NCI-H128 (cell line): ENCODE measurements around the gene TMEM163.
"Not testable (repeated sequence)": the region's sequence is repeated elsewhere in the genome, so short reads cannot be mapped to it uniquely, and the experiment has no call there.

Experiments used
- DNase-seq: peaks from one replicate; lab custom pipeline; 2025; ENCODE audit not compliant: unreplicated experiment; lab: John Stamatoyannopoulos, UW

The TMEM163 gene

GRCh38 chr2:134499307-134499926 is 219.4 kb downstream of the TMEM163 start:
- DNase-seq, result no peak

- no peak for DNase-seq
Measured at GRCh38 chr2:134498654-134499053, 220.1 kb downstream of the TMEM163 start.

- no peak for DNase-seq
Measured at GRCh38 chr2:134493797-134494196, 225.0 kb downstream of the TMEM163 start.

- DNase-seq, result peak; percentile 2
Measured at GRCh38 chr2:134491771-134492441, 226.9 kb downstream of the TMEM163 start.

GRCh38 chr2:134491022-134491421 is 227.8 kb downstream of the TMEM163 start:
- no peak for DNase-seq

DNA sequence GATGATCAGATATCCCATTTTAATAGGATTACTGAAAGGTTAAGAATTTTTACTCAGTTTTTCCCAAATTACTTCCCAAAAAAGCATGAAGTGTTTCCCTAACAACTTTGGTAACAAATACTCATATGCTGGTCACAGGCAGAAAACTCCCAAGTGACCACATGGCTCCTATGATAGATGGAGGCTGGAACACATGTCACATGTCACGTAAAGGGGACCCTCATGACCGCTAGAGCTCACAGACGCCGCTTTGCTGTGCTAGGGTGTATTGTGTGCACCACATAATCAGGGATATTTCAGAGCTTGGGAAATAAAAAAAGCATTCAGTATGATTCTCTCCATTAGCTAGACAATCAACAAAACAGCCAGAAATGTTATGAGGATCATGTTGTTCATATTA is 228.2 kb downstream of the TMEM163 start:
- no peak for DNase-seq

- DNase-seq, result no peak
Measured at GRCh38 chr2:134489732-134490384, 228.9 kb downstream of the TMEM163 start.

- DNase-seq, result no peak
Measured at GRCh38 chr2:134482766-134483340, 235.9 kb downstream of the TMEM163 start.

DNA sequence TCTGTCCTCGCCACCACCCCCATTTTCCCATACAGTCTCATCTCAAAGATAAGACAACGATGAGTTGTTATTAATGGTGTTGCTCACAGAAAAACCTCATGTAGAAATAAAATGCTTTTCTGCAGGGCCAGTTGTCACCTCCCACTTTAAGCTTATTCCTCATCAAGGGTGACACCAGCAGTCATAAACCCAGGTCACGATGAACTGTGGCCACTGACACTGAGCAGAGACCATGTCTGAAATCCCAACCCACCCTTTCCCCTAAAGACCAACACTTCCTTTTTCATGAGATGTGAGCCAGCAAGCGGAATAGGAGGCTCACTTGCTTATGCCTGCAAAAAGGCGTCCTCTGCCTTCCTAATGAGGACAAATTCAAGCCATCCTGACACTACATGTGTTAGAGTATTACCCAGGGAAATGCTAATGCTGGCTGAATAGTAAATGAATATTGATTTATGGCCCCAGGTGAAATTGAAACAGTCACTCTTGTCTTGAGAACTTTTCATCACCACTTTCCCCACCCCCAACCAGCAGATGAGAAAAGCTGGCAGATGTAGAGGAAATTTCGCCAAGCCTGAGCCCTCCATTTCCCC is 236.6 kb downstream of the TMEM163 start:
- DNase-seq, result no peak

DNA sequence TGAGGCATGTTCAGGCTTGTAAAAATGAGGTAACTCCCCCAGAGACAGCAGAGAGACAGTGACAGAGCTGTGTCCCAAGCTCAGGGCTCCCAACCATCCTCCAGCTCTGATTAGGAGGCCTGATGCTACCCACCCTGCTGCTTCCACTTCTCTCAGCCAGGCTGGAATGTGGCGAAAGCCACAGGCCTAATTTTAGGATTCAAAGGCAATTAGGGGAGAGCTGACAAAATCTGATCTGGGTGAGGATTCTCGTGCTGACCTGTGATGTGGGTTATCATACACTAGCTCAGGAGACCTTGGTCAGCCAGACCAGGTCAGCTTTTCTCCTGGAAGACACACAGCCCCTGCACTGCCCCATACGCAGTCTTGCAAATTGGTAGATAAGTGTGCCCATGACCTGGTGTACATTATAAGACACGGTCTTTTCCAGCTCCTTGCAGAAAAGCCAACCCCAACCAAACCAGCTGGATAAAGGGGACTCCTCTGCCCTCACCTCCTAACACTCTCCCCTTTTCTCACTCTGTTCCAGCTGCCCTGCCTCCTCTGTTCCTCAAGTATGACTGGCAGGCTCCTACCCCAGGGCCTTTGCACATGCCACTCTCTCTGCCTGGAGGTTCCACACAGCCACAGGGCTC is 239.0 kb downstream of the TMEM163 start:
- DNase-seq, result no peak

- not testable (repeated sequence) for DNase-seq
Measured at GRCh38 chr2:134476982-134477381, 241.8 kb downstream of the TMEM163 start.

DNA sequence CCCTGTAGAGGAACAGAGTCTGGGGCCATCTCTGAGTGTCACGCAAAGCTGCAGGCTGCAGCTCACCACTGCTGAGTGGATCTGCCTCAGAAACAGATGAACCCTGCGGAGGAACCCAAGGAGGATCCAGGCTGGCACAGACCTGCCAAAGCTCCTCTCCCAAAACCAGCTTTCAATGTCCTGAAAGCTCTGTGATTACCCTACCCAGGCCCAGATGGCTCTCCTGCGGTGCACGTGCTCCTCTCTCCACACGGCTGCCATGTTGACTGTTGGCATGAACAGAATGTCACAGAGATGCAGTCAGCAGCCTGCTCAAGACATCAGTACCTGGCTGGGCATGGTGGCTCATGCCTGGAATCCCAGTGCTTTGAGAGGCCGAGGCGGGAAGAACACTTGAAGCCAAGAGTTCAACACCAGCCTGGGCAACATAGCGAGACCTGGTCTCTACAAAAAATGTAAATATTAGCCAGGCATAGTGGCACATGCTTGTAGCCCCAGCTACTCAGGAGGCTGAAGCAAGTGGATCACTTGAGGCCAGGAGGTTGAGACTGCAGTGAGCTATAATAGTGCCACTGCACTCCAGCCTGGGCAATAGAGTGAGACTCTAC is 248.1 kb downstream of the TMEM163 start:
- no peak for DNase-seq

DNA sequence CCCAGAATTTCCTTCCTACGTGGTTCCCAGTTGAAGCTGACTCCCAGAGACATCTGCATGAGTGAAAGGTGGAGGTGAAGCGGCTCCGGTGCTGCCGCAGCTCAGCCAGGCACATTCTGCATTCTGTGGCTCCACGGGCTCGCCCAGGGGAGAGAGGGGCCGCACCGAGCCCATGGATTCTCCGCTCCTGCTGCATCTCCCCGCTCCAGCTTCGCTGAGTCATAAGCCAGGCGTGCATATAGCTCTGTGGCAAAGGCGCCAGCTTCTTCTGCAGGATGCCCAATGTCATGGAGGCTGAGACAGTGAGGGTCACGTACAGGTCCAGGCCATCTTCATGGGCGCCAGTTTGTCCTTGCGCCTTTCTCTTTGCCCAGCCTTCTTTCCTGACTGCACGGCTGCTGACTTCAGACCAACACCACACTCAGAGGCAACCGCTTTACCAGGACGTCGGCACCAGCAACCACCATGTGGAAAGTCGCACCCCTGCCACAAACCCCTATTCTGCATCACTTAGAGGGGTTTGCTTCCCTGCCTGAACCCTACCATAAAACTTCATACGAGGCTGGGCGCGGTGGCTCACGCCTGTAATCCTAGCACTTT is 249.2 kb downstream of the TMEM163 start:
- no peak for DNase-seq

DNA sequence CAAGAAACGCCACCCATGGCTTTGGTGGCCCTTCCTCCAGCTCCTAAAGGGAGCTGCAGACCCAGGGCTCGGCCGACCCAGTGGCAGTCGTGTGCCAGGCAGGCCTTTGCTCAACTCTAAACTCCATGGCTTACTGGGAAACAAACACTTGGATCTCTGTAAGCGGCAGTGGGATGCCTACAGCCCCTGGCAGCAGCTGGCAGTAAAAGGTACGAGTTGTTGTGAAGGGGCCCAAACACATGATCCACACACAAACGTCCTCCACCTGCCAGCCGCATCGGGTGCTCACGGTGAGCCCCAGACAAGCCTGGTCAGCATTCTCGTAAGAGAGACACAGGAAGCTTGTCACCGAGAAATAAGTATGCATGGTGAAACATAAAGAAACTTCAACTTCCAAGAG is 250.0 kb downstream of the TMEM163 start:
- no peak for DNase-seq

- no peak for DNase-seq
Measured at GRCh38 chr2:134468164-134468563, 250.6 kb downstream of the TMEM163 start.

- no peak for DNase-seq
Measured at GRCh38 chr2:134466141-134466540, 252.7 kb downstream of the TMEM163 start.

GRCh38 chr2:134465228-134466105 is 253.3 kb downstream of the TMEM163 start:
- DNase-seq, result no peak

- no peak for DNase-seq
Measured at GRCh38 chr2:134463699-134464022, 255.1 kb downstream of the TMEM163 start.
